IPS-15b (cell line): ENCODE measurements around the gene PICALM.

Experiments used
- H3K27me3 ChIP-seq: one replicate; pipeline ENCODE4 v1.6.1; 2013; ENCODE audit warnings: low read length; ENCODE audit not compliant: control insufficient read depth, insufficient read depth
- H3K36me3 ChIP-seq: one replicate; pipeline ENCODE4 v1.6.1; 2013; ENCODE audit warnings: low read length; ENCODE audit not compliant: control insufficient read depth, insufficient read depth
- H3K4me1 ChIP-seq: one replicate; pipeline ENCODE4 v1.6.1; 2013; ENCODE audit warnings: mild to moderate bottlenecking, low read length; ENCODE audit not compliant: control insufficient read depth, insufficient read depth
- H3K4me3 ChIP-seq: one replicate; pipeline ENCODE4 v1.5.1; 2013; ENCODE audit warnings: low read depth, low read length
- H3K9ac ChIP-seq: one replicate; pipeline ENCODE4 v1.6.1; 2013; ENCODE audit warnings: low read depth, mild to moderate bottlenecking, low read length
- H3K9me3 ChIP-seq: one replicate; pipeline ENCODE4 v1.6.1; 2013; ENCODE audit warnings: mild to moderate bottlenecking, low read length; ENCODE audit not compliant: control insufficient read depth, insufficient read depth

Gene PICALM

GRCh38 chr11:86040919-86041850 is 27.7 kb downstream of the PICALM start:
- H3K4me1 ChIP-seq: peaks cover 2% of the 10 kb centered on the region
- H3K9ac ChIP-seq: no peak overlapping the region
- no peaks in the 10 kb centered on the region for H3K9me3 ChIP-seq
- no peaks in the 10 kb centered on the region for H3K36me3 ChIP-seq
- H3K27me3 ChIP-seq: no peaks in the 10 kb centered on the region
- no peak overlapping the region for H3K4me3 ChIP-seq

GRCh38 chr11:86039094-86039493 is 29.8 kb downstream of the PICALM start:
- H3K27me3 ChIP-seq: no peaks in the 10 kb centered on the region
- no peaks in the 10 kb centered on the region for H3K9me3 ChIP-seq
- H3K4me1 ChIP-seq: peaks cover 4% of the 10 kb centered on the region
- H3K9ac ChIP-seq: no peak overlapping the region
- H3K36me3 ChIP-seq: no peaks in the 10 kb centered on the region
- H3K4me3 ChIP-seq: no peak overlapping the region

- Histone ChIP-seq H3K4me3 (no peak overlapping the region), H3K27me3 (no peaks in the 10 kb centered on the region), H3K9me3 (no peaks in the 10 kb centered on the region), H3K4me1 (peaks cover 8% of the 10 kb centered on the region), H3K9ac (no peak overlapping the region), H3K36me3 (no peaks in the 10 kb centered on the region)
These were observed 31.1 kb downstream of the PICALM start for GRCh38 chr11:86037743-86038142.

- peaks cover 6% of the 10 kb centered on the region for H3K4me1 ChIP-seq
- H3K9ac ChIP-seq: no peak overlapping the region
- no peaks in the 10 kb centered on the region for H3K36me3 ChIP-seq
These were observed 33.0 kb downstream of the PICALM start for GRCh38 chr11:86035920-86036319.

GRCh38 chr11:86035164-86035563 is 33.7 kb downstream of the PICALM start:
- H3K4me1 ChIP-seq: peaks cover 6% of the 10 kb centered on the region
- H3K36me3 ChIP-seq: no peaks in the 10 kb centered on the region
- H3K9ac ChIP-seq: no peak overlapping the region
- no peak overlapping the region for H3K4me3 ChIP-seq
- H3K27me3 ChIP-seq: no peaks in the 10 kb centered on the region
- no peaks in the 10 kb centered on the region for H3K9me3 ChIP-seq

More at GRCh38 chr11:86035920-86036319, 33.0 kb downstream of the PICALM start:
- no peaks in the 10 kb centered on the region for H3K27me3 ChIP-seq
- no peaks in the 10 kb centered on the region for H3K9me3 ChIP-seq
- H3K4me3 ChIP-seq: no peak overlapping the region

GRCh38 chr11:86034710-86035109 is 34.2 kb downstream of the PICALM start:
- H3K27me3 ChIP-seq: no peaks in the 10 kb centered on the region
- H3K9ac ChIP-seq: no peak overlapping the region
- H3K4me1 ChIP-seq: peaks cover 6% of the 10 kb centered on the region
- H3K36me3 ChIP-seq: no peaks in the 10 kb centered on the region
- H3K4me3 ChIP-seq: no peak overlapping the region
- no peaks in the 10 kb centered on the region for H3K9me3 ChIP-seq

GRCh38 chr11:86021377-86021776 is 47.5 kb downstream of the PICALM start:
- H3K36me3 ChIP-seq: no peaks in the 10 kb centered on the region
- H3K9ac ChIP-seq: no peak overlapping the region
- H3K4me3 ChIP-seq: no peak overlapping the region
- no peaks in the 10 kb centered on the region for H3K27me3 ChIP-seq
- no peaks in the 10 kb centered on the region for H3K9me3 ChIP-seq
- H3K4me1 ChIP-seq: no peaks in the 10 kb centered on the region

GRCh38 chr11:86018249-86018648 is 50.6 kb downstream of the PICALM start:
- Histone ChIP-seq H3K9me3 (no peaks in the 10 kb centered on the region), H3K9ac (no peak overlapping the region), H3K4me3 (no peak overlapping the region), H3K4me1 (no peaks in the 10 kb centered on the region), H3K27me3 (no peaks in the 10 kb centered on the region), H3K36me3 (no peaks in the 10 kb centered on the region)

GRCh38 chr11:86016451-86016850 is 52.4 kb downstream of the PICALM start:
- Histone ChIP-seq H3K9me3 (no peaks in the 10 kb centered on the region), H3K9ac (no peak overlapping the region), H3K27me3 (no peaks in the 10 kb centered on the region), H3K4me3 (no peak overlapping the region), H3K4me1 (no peaks in the 10 kb centered on the region), H3K36me3 (no peaks in the 10 kb centered on the region)

- no peaks in the 10 kb centered on the region for H3K27me3 ChIP-seq
- no peaks in the 10 kb centered on the region for H3K36me3 ChIP-seq
- H3K9ac ChIP-seq: no peak overlapping the region
- H3K9me3 ChIP-seq: no peaks in the 10 kb centered on the region
- H3K4me3 ChIP-seq: no peak overlapping the region
- H3K4me1 ChIP-seq: no peaks in the 10 kb centered on the region
These were observed 53.2 kb downstream of the PICALM start for GRCh38 chr11:86015699-86016098.

GRCh38 chr11:86014221-86014620 is 54.7 kb downstream of the PICALM start:
- no peaks in the 10 kb centered on the region for H3K4me1 ChIP-seq
- H3K9me3 ChIP-seq: no peaks in the 10 kb centered on the region
- no peaks in the 10 kb centered on the region for H3K36me3 ChIP-seq
- H3K9ac ChIP-seq: no peak overlapping the region
- H3K4me3 ChIP-seq: no peak overlapping the region
- no peaks in the 10 kb centered on the region for H3K27me3 ChIP-seq

- Histone ChIP-seq H3K27me3 (no peaks in the 10 kb centered on the region), H3K4me3 (no peak overlapping the region), H3K9me3 (no peaks in the 10 kb centered on the region), H3K4me1 (no peaks in the 10 kb centered on the region), H3K9ac (no peak overlapping the region), H3K36me3 (no peaks in the 10 kb centered on the region)
These were observed 55.2 kb downstream of the PICALM start for GRCh38 chr11:86013713-86014112.
